ENCODE data around the gene GAK. TPM values are rescaled to one million over a fixed set of nuclear protein-coding genes. Genes with fewer than 3 reads are reported as not detected.

Gene GAK
- total and polyA plus RNA-seq, 2 of the 13 experiments (the other 11 are each of a cell fraction or from before 2014, with no cell fraction given) = 17.5 to 44.3 TPM

DNA sequence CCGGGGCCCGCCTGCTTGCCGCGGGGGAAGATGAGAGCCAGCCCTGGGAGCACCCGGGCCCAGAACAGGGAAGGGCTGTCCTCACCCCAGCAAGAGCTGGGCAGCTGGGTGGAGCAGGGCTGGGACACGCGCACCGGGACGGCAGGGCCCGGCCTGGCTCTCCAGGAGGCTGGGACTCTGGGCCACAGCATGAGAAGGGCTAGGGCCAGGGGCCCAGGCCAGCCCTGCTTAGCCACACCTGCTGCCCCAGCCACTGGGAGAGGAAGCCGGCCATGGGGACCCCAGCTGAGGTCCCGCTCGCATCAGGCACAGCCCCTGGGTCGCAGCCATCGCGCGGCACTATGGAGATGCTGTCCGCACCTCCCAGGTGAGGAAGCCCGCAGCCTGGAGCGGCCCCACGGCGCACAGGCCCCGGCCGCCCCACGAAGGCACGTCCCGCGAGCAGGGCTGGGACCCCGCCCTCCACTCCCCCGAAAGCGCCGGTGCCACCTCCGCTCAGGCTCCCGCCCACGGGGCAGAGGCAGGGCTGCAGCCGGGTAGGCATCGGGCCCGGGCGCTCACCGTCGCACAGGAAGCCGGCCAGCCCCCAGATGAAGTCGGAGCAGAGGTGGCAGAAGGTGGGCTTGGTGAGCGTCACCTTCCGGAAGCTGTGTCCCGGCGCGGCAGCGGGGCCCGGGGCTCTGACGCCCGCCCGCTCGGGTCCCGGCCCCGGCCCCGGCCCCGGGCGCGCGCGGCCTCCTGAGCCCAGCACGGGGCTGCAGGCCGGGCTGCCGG is 40.7 kb upstream of the GAK start (continued):
- TF ChIP-seq ZNF749 (CRISPR knock-in tag; IDR thresholded peaks at IDR 0.05; ENCODE audit: borderline replicate concordance) (no peak), ZNF780A (CRISPR knock-in tag; IDR thresholded peaks at IDR 0.05) (no peak), ZNF549 (CRISPR knock-in tag; IDR thresholded peaks at IDR 0.05) (no peak), PHF5A (CRISPR knock-in tag; IDR thresholded peaks at IDR 0.05; ENCODE audit: low read depth, unreplicated experiment) (no peak), PHF20 (CRISPR knock-in tag; IDR thresholded peaks at IDR 0.05) (no peak), ZBTB1 (CRISPR knock-in tag; IDR thresholded peaks at IDR 0.05; ENCODE audit: borderline replicate concordance) (no peak), ZSCAN29 (CRISPR knock-in tag; conservative IDR thresholded peaks at IDR 0.05) (no peak), SETDB1 (CRISPR knock-in tag; IDR thresholded peaks at IDR 0.05; ENCODE audit: borderline replicate concordance) (no peak), ZNF484 (CRISPR knock-in tag; IDR thresholded peaks at IDR 0.05; ENCODE audit: borderline replicate concordance, low read depth) (no peak), MBD4 (IDR thresholded peaks at IDR 0.05; ENCODE audit: borderline replicate concordance, low read length) (no peak), THAP8 (CRISPR knock-in tag; IDR thresholded peaks at IDR 0.05; ENCODE audit: borderline replicate concordance) (no peak), MEIS1 (CRISPR knock-in tag; IDR thresholded peaks at IDR 0.05; ENCODE audit: borderline replicate concordance) (no peak), KIAA2018 (CRISPR knock-in tag; IDR thresholded peaks at IDR 0.05; ENCODE audit: borderline replicate concordance) (no peak), ZNF761 (CRISPR knock-in tag; conservative IDR thresholded peaks at IDR 0.05) (no peak), ZNF569 (CRISPR knock-in tag; IDR thresholded peaks at IDR 0.05; ENCODE audit: borderline replicate concordance) (no peak), RBAK (CRISPR knock-in tag; IDR thresholded peaks at IDR 0.05) (no peak), ZNF468 (CRISPR knock-in tag; IDR thresholded peaks at IDR 0.05) (no peak), ZNF460 (CRISPR knock-in tag; IDR thresholded peaks at IDR 0.05; ENCODE audit: borderline replicate concordance) (no peak), ZNF83 (CRISPR knock-in tag; IDR thresholded peaks at IDR 0.05; ENCODE audit: borderline replicate concordance) (no peak)
- TF ChIP-seq, protein P1, sequence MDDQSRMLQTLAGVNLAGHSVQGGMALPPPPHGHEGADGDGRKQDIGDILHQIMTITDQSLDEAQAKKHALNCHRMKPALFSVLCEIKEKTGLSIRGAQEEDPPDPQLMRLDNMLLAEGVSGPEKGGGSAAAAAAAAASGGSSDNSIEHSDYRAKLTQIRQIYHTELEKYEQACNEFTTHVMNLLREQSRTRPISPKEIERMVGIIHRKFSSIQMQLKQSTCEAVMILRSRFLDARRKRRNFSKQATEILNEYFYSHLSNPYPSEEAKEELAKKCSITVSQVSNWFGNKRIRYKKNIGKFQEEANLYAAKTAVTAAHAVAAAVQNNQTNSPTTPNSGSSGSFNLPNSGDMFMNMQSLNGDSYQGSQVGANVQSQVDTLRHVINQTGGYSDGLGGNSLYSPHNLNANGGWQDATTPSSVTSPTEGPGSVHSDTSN (CRISPR knock-in tag; IDR thresholded peaks at IDR 0.05; ENCODE audit: borderline replicate concordance) = no peak
